Kidney epithelial cell (primary cell): ENCODE results near the gene SEMA5A. TPM values are rescaled to one million over a fixed set of nuclear protein-coding genes. Genes with fewer than 3 reads are reported as not detected.

Experiments
- DNase-seq: peaks from one replicate; pipeline ENCODE4 v3.0.0-alpha.2; 2010; ENCODE audit warnings: low read depth
- H3K27me3 ChIP-seq: 2 replicates; pipeline ENCODE4 v1.6.0; 2011; ENCODE audit warnings: low read length; ENCODE audit not compliant: control insufficient read depth, insufficient read depth
- H3K36me3 ChIP-seq: 2 replicates; pipeline ENCODE4 v1.5.1; 2011; ENCODE audit warnings: low read length; ENCODE audit not compliant: control insufficient read depth, insufficient read depth
- H3K4me3 ChIP-seq: 2 replicates; pipeline ENCODE4 v1.5.1; 2011; ENCODE audit warnings: low read depth, mild to moderate bottlenecking, control low read depth, low read length
- CTCF ChIP-seq: IDR thresholded peaks from 2 replicates; pipeline ENCODE4 v1.5.1; 2011; ENCODE audit warnings: mild to moderate bottlenecking, moderate library complexity, low read length, control low read depth, inconsistent platforms; ENCODE audit not compliant: insufficient read depth, poor library complexity, severe bottlenecking
- total RNA-seq: library from RNA; depleted of rRNA; stranded (reverse); fragments of >200 nt; gene quantifications from 2 replicates; pipeline ENCODE4 v1.2.3, GENCODE V29; 2015

SEMA5A gene
- total RNA-seq, 1 donor from 2014 or later: 4.7 TPM

- Histone ChIP-seq H3K27me3 (no peaks in the 10 kb centered on the region), H3K36me3 (no peaks in the 10 kb centered on the region), H3K4me3 (peak overlapping the region; percentile 81)
- no peak for DNase-seq
- TF ChIP-seq CTCF: peak; percentile 93
Measured at GRCh38 chr5:9544502-9545135, 1.3 kb downstream of the SEMA5A start.

DNA sequence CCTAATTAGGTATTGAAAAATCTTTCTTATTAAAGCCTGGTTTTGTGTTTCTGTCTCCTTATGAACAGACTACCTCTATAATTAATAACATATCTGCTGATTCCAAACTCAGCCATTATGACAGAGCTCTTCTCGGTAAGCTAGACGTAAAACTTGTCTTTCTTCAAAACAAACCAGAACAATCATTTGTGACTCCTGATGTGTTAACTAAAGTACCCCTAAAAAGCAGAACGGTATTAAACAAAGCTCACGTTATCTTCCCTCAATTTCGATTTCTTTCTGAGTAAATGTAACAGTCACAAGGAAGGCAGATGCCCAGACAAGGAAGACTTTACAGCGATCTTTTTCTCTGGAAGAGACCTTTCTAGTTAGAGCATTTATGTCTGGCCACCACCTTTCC lies 1.8 kb downstream of the SEMA5A start:
- Histone ChIP-seq H3K4me3 (peak overlapping the region; percentile 81), H3K27me3 (no peaks in the 10 kb centered on the region), H3K36me3 (no peaks in the 10 kb centered on the region)
- TF ChIP-seq CTCF: no peak
- DNase-seq: no peak

GRCh38 chr5:9543311-9543920 lies 2.5 kb downstream of the SEMA5A start:
- Histone ChIP-seq H3K36me3 (no peaks in the 10 kb centered on the region), H3K4me3 (no peak overlapping the region), H3K27me3 (no peaks in the 10 kb centered on the region)
- TF ChIP-seq CTCF: no peak
- no peak for DNase-seq

DNA sequence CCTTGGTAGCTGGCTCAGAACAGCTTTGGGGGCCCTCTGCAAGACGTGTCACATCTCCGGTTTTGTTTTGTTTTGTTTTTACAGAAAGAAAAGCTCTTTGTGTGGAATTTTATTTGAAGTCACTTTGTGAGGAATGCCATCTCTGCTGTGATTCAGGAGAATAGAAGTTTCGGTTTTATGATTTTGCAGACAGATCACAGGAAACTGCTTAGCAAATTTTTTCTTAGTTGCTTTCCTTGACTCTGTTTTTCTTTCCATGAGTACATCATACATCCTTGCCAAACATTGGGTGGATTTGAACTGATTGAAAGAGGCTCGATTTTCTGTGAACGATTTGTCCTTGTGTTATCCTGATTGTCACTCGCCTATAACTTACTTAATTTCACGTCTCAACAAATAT lies 5.1 kb downstream of the SEMA5A start:
- TF ChIP-seq CTCF: no peak
- no peaks in the 10 kb centered on the region for H3K36me3 ChIP-seq
- H3K27me3 ChIP-seq: no peaks in the 10 kb centered on the region
- H3K4me3 ChIP-seq: no peak overlapping the region
- no peak for DNase-seq

DNA sequence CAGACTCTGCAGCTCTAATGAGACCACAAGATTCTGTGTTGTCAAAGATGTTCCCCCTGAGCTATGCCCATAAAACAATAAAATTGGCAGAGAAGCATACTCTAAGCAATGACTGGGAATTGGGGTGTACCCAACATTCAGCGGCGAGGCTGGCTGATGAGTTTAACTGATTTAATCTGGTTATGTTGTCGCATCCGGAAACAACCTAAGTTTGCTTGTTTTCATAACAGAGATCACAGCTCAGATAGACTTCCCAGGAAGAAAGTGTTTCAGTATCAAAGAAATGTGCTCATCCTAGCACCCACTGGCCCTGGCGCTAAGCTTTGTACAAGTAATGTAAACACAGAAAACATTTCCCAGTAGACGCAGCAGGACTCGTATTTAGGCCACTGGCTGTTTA lies 7.4 kb downstream of the SEMA5A start:
- H3K27me3 ChIP-seq: no peaks in the 10 kb centered on the region
- no peak for TF ChIP-seq CTCF
- H3K36me3 ChIP-seq: no peaks in the 10 kb centered on the region
- DNase-seq: no peak
- H3K4me3 ChIP-seq: no peak overlapping the region
